GM13976 (cell line): ENCODE results near the gene USP22.
A peak's percentile ranks its signal among the peaks of the same experiment; 100 is the strongest.
"Not testable (repeated sequence)": the region's sequence is repeated elsewhere in the genome, so short reads cannot be mapped to it uniquely, and the experiment has no call there.

Source experiments
- DNase-seq: peaks from one replicate; pipeline ENCODE4 v3.0.0; 2012; ENCODE audit warnings: low spot score
- CTCF ChIP-seq: IDR thresholded peaks from 2 replicates; pipeline ENCODE4 v1.5.1; 2012; ENCODE audit warnings: borderline replicate concordance, mild to moderate bottlenecking; ENCODE audit not compliant: insufficient read depth; ENCODE audit errors: extremely low read depth, missing control alignments, control extremely low read depth
- in situ Hi-C: fragments of 300-500 bp; cut with MboI; formaldehyde crosslinking; loops from one replicate; pipeline ENCODE4 v1.12.0; 2022; ENCODE audit warnings: low sequenced_read_pairs, mixed read lengths, inconsistent platforms; ENCODE audit not compliant: unreplicated experiment

Gene USP22

GRCh38 chr17:21042458-21043295 is at the start of gene USP22:
Gene USP22, minus strand, starts transcription at chr17:21043011. Its CDS starts 176 bp downstream, at chr17:21042835.
- DNase-seq, result peak; percentile 93
- in situ Hi-C loops, result loop anchor here (10.0 kb wide), 1 partner anchor 52 kb away; no protein-coding TSS in a partner anchor
- TF ChIP-seq CTCF, result no peak

DNA sequence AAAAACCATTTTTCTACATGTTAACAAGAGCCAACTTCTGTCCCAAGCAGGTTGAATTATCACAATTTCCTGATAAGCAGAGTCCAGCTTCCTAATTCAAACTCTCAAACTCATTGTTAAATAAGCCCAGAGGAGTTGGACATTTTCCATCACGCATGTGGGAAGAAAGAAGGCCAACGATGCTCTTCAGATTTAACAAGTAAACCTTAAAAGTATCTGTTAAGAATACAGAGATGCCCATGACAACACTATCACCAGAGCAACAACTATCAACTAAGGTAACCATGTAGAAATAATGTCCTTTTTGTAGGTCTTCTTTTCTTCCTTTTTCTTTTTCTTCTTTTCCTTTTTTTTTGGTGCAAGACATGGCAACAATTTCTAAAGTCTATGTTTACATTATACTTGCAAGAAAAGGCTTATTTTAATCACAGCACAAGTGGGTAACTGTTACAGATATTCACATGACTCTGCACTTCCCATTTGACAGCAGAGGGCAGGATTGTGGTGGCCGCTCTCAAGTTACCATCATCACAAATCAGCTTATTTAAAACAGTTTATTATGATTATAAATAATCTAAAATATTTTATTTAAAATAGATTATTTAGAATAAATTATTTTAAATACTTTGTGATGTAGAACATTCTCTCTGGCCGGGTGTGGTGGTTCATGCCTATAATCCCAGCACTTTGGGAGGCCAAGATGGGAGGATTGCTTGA is 48.2 kb upstream of the USP22 start:
- TF ChIP-seq CTCF, result no peak
- in situ Hi-C loops, result loop anchor here (10.0 kb wide), 1 partner anchor 46 kb away; the partner anchor contains the start of gene USP22

GRCh38 chr17:21089933-21090901 is 47.4 kb upstream of the USP22 start:
- TF ChIP-seq CTCF, result no peak
- in situ Hi-C loops, result loop anchor here (10.0 kb wide), 1 partner anchor 45 kb away; the partner anchor contains the start of gene USP22
- DNase-seq, result peak; percentile 51

More for the DNA sequence above, 48.2 kb upstream of the USP22 start:
- no peak for DNase-seq

- in situ Hi-C loops, result no loop called here
- no peak for TF ChIP-seq CTCF
- no peak for DNase-seq
These were observed 46.3 kb upstream of the USP22 start for GRCh38 chr17:21089145-21089544.

DNA sequence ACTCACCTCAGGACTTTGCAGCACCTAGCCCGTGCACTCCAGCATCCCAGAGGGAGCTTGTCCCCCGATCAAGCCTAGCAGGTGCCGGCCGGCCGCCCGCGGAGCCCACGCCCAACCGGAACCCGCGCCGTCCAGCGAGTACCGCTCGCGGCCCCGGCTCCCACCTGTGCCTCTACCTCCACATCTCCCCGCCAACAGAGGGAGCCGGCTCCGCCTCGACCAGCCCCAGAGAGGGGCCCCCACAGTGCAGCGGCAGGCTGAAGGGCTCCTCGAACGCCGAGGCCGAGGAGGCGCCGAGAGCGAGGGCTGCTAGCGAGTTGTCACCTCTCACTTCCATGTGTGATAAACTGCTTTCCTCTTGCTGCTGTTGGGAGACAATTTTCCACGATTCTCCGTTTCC is 42.9 kb upstream of the USP22 start:
- in situ Hi-C loops, result no loop called here
- no peak for TF ChIP-seq CTCF
- DNase-seq, result no peak

DNA sequence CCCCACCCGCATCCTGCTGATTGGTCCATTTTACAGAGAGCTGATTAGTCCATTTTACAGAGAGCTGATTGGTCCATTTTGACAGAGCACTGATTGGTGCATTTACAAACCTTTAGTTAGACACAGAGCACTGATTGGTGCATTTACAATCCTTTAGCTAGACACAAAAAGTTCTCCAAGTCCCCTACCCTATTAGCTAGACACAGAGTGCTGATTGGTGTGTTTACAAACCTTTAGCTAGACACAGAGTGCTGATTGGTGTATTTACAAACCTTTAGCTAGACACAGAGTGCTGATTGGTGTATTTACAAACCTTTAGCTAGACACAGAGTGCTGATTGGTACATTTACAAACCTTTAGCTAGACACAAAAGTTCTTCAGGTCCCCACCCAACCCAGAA is 42.5 kb upstream of the USP22 start:
- DNase-seq, result not testable (repeated sequence)

More for the DNA sequence above, 42.5 kb upstream of the USP22 start:
- in situ Hi-C loops, result not testable (repeated sequence)
